MM.1S (cell line): ENCODE results near the gene ALG11.

Experiments
- DNase-seq: peaks from one replicate; pipeline ENCODE4 v3.0.0-alpha.2; 2015
- H2AFZ ChIP-seq: fragments of 300-600 bp; sonication (generic); 2 replicates; pipeline ENCODE4 v1.6.0; 2016; ENCODE audit warnings: antibody characterized with exemption, low read length
- H3F3A ChIP-seq: fragments of 300-600 bp; sonication (generic); 2 replicates; pipeline ENCODE4 v1.6.1; 2016; ENCODE audit warnings: mild to moderate bottlenecking, antibody characterized with exemption, low read length, moderate library complexity, mixed read lengths; ENCODE audit not compliant: insufficient read depth
- H3K27ac ChIP-seq: fragments of 300-600 bp; sonication (generic); 2 replicates; pipeline ENCODE4 v1.5.1; 2016; ENCODE audit warnings: mild to moderate bottlenecking, low read length
- H3K27me3 ChIP-seq: fragments of 300-600 bp; sonication (generic); replicated peaks from 2 replicates; pipeline ENCODE4 v1.6.0; 2016; ENCODE audit warnings: low read length; ENCODE audit not compliant: insufficient read depth
- H3K36me3 ChIP-seq: fragments of 300-600 bp; sonication (generic); replicated peaks from 2 replicates; pipeline ENCODE4 v1.6.1; 2016; ENCODE audit warnings: mild to moderate bottlenecking, low read length, mixed read lengths; ENCODE audit not compliant: insufficient read depth
- H3K4me1 ChIP-seq: fragments of 300-600 bp; sonication (generic); 2 replicates; pipeline ENCODE4 v1.6.1; 2016; ENCODE audit warnings: low read length, mixed read lengths
- H3K4me2 ChIP-seq: fragments of 300-600 bp; sonication (generic); 2 replicates; pipeline ENCODE4 v1.6.0; 2016; ENCODE audit warnings: low read depth, low read length
- H3K4me3 ChIP-seq: fragments of 300-600 bp; sonication (generic); 2 replicates; pipeline ENCODE4 v1.5.1; 2016; ENCODE audit warnings: low read length, mixed read lengths
- H3K79me2 ChIP-seq: fragments of 300-600 bp; sonication (generic); 2 replicates; pipeline ENCODE4 v1.6.1; 2016; ENCODE audit warnings: mixed run types, low read length, mixed read lengths
- H3K9ac ChIP-seq: fragments of 300-600 bp; sonication (generic); 2 replicates; pipeline ENCODE4 v1.6.1; 2016; ENCODE audit warnings: low read length, mixed read lengths
- H3K9me2 ChIP-seq: fragments of 300-600 bp; sonication (generic); replicated peaks from 2 replicates; pipeline ENCODE4 v1.6.1; 2016; ENCODE audit warnings: mild to moderate bottlenecking, low read length, mixed read lengths; ENCODE audit not compliant: insufficient read depth
- H3K9me3 ChIP-seq: fragments of 300-600 bp; sonication (generic); replicated peaks from 2 replicates; pipeline ENCODE4 v1.6.1; 2016; ENCODE audit warnings: mild to moderate bottlenecking, low read length, mixed read lengths; ENCODE audit not compliant: insufficient read depth
- H4K20me1 ChIP-seq: fragments of 300-600 bp; sonication (generic); 2 replicates; pipeline ENCODE4 v1.6.1; 2016; ENCODE audit warnings: mild to moderate bottlenecking, low read length, moderate library complexity, mixed read lengths; ENCODE audit not compliant: insufficient read depth
- CTCF ChIP-seq: fragments of 300-600 bp; sonication (generic); IDR thresholded peaks from 2 replicates; pipeline ENCODE4 v1.5.1; 2016; ENCODE audit warnings: antibody characterized with exemption, low read length, mixed read lengths
- EZH2 ChIP-seq: fragments of 300-600 bp; sonication (generic); optimal IDR thresholded peaks from 2 replicates; pipeline ENCODE3; 2017; ENCODE audit warnings: low read depth, mild to moderate bottlenecking, antibody characterized with exemption, low read length, mixed read lengths
- EZH2phosphoT487 ChIP-seq: fragments of 300-600 bp; sonication (generic); IDR thresholded peaks from 2 replicates; pipeline ENCODE4 v1.6.1; 2018; ENCODE audit warnings: antibody characterized with exemption, low read length

Gene ALG11

GRCh38 chr13:51970349-51970748, 41.8 kb upstream of the ALG11 start:
- no peak overlapping the region for H3K9ac ChIP-seq
- H3K27me3 ChIP-seq: no peaks in the 10 kb centered on the region
- no peaks in the 10 kb centered on the region for H3K4me1 ChIP-seq
- TF ChIP-seq EZH2phosphoT487: no peak
- no peak for TF ChIP-seq CTCF
- TF ChIP-seq EZH2: no peak
- no peak overlapping the region for H3K4me3 ChIP-seq
- no peaks in the 10 kb centered on the region for H3K9me3 ChIP-seq
- no peaks in the 10 kb centered on the region for H3K79me2 ChIP-seq
- no peak for DNase-seq
- no peaks in the 10 kb centered on the region for H3K36me3 ChIP-seq
- no peak overlapping the region for H3K27ac ChIP-seq
- H3K4me2 ChIP-seq: no peak overlapping the region
- H2AFZ ChIP-seq: no peak overlapping the region
- no peaks in the 10 kb centered on the region for H4K20me1 ChIP-seq
- H3K9me2 ChIP-seq: no peaks in the 10 kb centered on the region
- H3F3A ChIP-seq: no peaks in the 10 kb centered on the region

- H3K27ac ChIP-seq: no peak overlapping the region
- H3F3A ChIP-seq: no peaks in the 10 kb centered on the region
- H3K79me2 ChIP-seq: no peaks in the 10 kb centered on the region
- no peaks in the 10 kb centered on the region for H3K9me3 ChIP-seq
- no peak overlapping the region for H3K4me2 ChIP-seq
- TF ChIP-seq EZH2phosphoT487: no peak
- no peak for TF ChIP-seq EZH2
- no peak for TF ChIP-seq CTCF
- H3K4me1 ChIP-seq: no peaks in the 10 kb centered on the region
- H3K9ac ChIP-seq: no peak overlapping the region
- no peak for DNase-seq
- H2AFZ ChIP-seq: no peak overlapping the region
- no peaks in the 10 kb centered on the region for H4K20me1 ChIP-seq
- H3K27me3 ChIP-seq: no peaks in the 10 kb centered on the region
- no peaks in the 10 kb centered on the region for H3K36me3 ChIP-seq
- H3K9me2 ChIP-seq: no peaks in the 10 kb centered on the region
- H3K4me3 ChIP-seq: no peak overlapping the region
Observed at GRCh38 chr13:51971520-51972426, 40.4 kb upstream of the ALG11 start.

- Histone ChIP-seq H3K9ac (no peak overlapping the region), H3K79me2 (no peaks in the 10 kb centered on the region), H3K4me1 (no peaks in the 10 kb centered on the region), H2AFZ (no peak overlapping the region), H4K20me1 (no peaks in the 10 kb centered on the region), H3K27ac (no peak overlapping the region), H3K36me3 (no peaks in the 10 kb centered on the region), H3K4me3 (no peak overlapping the region), H3K27me3 (no peaks in the 10 kb centered on the region), H3F3A (no peaks in the 10 kb centered on the region), H3K9me3 (no peaks in the 10 kb centered on the region), H3K4me2 (no peak overlapping the region), H3K9me2 (no peaks in the 10 kb centered on the region)
- TF ChIP-seq CTCF: no peak
- TF ChIP-seq EZH2: no peak
- TF ChIP-seq EZH2phosphoT487: no peak
- DNase-seq: no peak
Observed at GRCh38 chr13:51974482-51974881, 37.7 kb upstream of the ALG11 start.
